Osteoblast (primary cell): ENCODE results near the gene BCAP31. TPM values are rescaled to one million over a fixed set of nuclear protein-coding genes. Genes with fewer than 3 reads are reported as not detected.
"Not testable (repeated sequence)": the region's sequence is repeated elsewhere in the genome, so short reads cannot be mapped to it uniquely, and the experiment has no call there.

Source experiments
- DNase-seq: peaks from one replicate; pipeline ENCODE4 v3.0.0; 2011; ENCODE audit warnings: low spot score, mixed read lengths; ENCODE audit not compliant: insufficient read length; ENCODE audit errors: missing footprints
- H2AFZ ChIP-seq: 2 replicates; pipeline ENCODE4 v1.6.0; 2011; ENCODE audit warnings: mild to moderate bottlenecking, low read length
- H3K27ac ChIP-seq: 2 replicates; pipeline ENCODE4 v1.5.1; 2011; ENCODE audit warnings: mild to moderate bottlenecking, low read depth, low read length, moderate library complexity
- H3K27me3 ChIP-seq: 2 replicates; pipeline ENCODE4 v1.6.0; 2012; ENCODE audit warnings: mild to moderate bottlenecking, control low read depth, inconsistent platforms, low read length, moderate library complexity; ENCODE audit not compliant: insufficient read depth
- H3K36me3 ChIP-seq: 2 replicates; pipeline ENCODE4 v1.5.1; 2011; ENCODE audit warnings: mild to moderate bottlenecking, low read length, control low read depth, moderate library complexity; ENCODE audit not compliant: insufficient read depth
- H3K4me1 ChIP-seq: 2 replicates; pipeline ENCODE4 v1.5.1; 2011; ENCODE audit warnings: mild to moderate bottlenecking, low read length, control low read depth, moderate library complexity; ENCODE audit not compliant: insufficient read depth
- H3K4me2 ChIP-seq: 2 replicates; pipeline ENCODE4 v1.6.0; 2011; ENCODE audit warnings: mild to moderate bottlenecking, low read length; ENCODE audit not compliant: insufficient read depth
- H3K4me3 ChIP-seq: fragments of 200-600 bp; sonication (generic); 3 replicates; pipeline ENCODE4 v1.5.1; 2012; ENCODE audit warnings: mild to moderate bottlenecking, low read length, inconsistent platforms; ENCODE audit not compliant: insufficient read depth
- H3K79me2 ChIP-seq: 2 replicates; pipeline ENCODE4 v1.6.0; 2012; ENCODE audit warnings: mild to moderate bottlenecking, low read length, control low read depth, inconsistent platforms; ENCODE audit not compliant: insufficient read depth
- H3K9me3 ChIP-seq: 2 replicates; pipeline ENCODE4 v1.5.1; 2011; ENCODE audit warnings: low read depth, low read length, control low read depth
- H4K20me1 ChIP-seq: 2 replicates; pipeline ENCODE4 v1.6.0; 2012; ENCODE audit warnings: mild to moderate bottlenecking, low read length, control low read depth; ENCODE audit not compliant: insufficient read depth
- total RNA-seq: library from RNA; depleted of rRNA; stranded (reverse); fragments of >200 nt; gene quantifications from 2 replicates; pipeline ENCODE4 v1.2.3, GENCODE V29; 2012
- TF ChIP-seq, protein P1 (sequence below): IDR thresholded peaks from 2 replicates; pipeline ENCODE4 v1.5.1; 2011; ENCODE audit warnings: mild to moderate bottlenecking, low read depth, low read length, moderate library complexity; ENCODE audit errors: extremely low read depth

BCAP31 gene
- total RNA-seq, 1 donor = 118 TPM

- Histone ChIP-seq H3K27ac (no peak overlapping the region), H3K27me3 (no peaks in the 10 kb centered on the region), H3K4me1 (no peaks in the 10 kb centered on the region), H3K4me3 (no peak overlapping the region), H3K79me2 (peaks cover 3% of the 10 kb centered on the region), H3K9me3 (no peaks in the 10 kb centered on the region), H2AFZ (no peak overlapping the region), H3K36me3 (no peaks in the 10 kb centered on the region), H3K4me2 (no peak overlapping the region), H4K20me1 (peaks cover 12% of the 10 kb centered on the region)
- TF ChIP-seq, protein P1, sequence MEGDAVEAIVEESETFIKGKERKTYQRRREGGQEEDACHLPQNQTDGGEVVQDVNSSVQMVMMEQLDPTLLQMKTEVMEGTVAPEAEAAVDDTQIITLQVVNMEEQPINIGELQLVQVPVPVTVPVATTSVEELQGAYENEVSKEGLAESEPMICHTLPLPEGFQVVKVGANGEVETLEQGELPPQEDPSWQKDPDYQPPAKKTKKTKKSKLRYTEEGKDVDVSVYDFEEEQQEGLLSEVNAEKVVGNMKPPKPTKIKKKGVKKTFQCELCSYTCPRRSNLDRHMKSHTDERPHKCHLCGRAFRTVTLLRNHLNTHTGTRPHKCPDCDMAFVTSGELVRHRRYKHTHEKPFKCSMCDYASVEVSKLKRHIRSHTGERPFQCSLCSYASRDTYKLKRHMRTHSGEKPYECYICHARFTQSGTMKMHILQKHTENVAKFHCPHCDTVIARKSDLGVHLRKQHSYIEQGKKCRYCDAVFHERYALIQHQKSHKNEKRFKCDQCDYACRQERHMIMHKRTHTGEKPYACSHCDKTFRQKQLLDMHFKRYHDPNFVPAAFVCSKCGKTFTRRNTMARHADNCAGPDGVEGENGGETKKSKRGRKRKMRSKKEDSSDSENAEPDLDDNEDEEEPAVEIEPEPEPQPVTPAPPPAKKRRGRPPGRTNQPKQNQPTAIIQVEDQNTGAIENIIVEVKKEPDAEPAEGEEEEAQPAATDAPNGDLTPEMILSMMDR = no peak
- DNase-seq = peak; percentile 48
Observed at GRCh38 chrX:153692611-153693156, 31.5 kb downstream of the BCAP31 start.

- Histone ChIP-seq H3K79me2 (peaks cover 3% of the 10 kb centered on the region), H2AFZ (no peak overlapping the region), H3K4me3 (no peak overlapping the region), H3K4me2 (no peak overlapping the region), H4K20me1 (peaks cover 12% of the 10 kb centered on the region), H3K27me3 (no peaks in the 10 kb centered on the region), H3K36me3 (no peaks in the 10 kb centered on the region), H3K4me1 (no peaks in the 10 kb centered on the region), H3K9me3 (no peaks in the 10 kb centered on the region), H3K27ac (no peak overlapping the region)
- DNase-seq = peak; percentile 79
- TF ChIP-seq, protein P1 = no peak
Observed at GRCh38 chrX:153692003-153692402, 32.2 kb downstream of the BCAP31 start.

DNA sequence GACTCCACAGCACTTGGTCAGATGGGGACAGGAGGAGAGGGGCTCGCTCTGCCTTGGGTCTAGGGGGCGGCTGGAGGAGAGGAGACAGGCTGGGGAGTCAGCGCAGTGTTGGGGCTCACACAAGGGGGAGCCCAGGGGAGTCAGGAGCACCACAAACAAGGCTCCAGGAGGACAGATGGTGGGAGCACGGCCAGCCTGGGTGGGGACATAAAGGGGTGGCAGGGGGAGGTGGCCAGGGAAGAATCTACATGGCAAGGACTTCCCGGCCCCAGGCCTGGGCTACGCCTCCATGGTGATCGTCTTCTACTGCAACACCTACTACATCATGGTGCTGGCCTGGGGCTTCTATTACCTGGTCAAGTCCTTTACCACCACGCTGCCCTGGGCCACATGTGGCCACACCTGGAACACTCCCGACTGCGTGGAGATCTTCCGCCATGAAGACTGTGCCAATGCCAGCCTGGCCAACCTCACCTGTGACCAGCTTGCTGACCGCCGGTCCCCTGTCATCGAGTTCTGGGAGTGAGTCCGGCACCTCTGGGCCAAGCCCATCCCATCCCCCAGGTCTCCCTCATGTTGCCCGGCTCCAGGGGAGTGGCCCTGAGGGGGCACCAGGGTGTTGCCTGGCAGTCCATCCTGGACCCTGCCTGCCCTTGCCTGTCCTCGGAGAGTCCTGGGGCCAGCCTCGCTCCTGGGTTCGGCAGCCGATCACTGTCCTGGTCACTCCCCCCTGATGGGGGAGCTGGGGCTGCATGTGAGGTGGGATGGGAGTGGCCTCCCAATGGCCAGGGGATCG lies 33.0 kb downstream of the BCAP31 start:
- not testable (repeated sequence) for H3K79me2 ChIP-seq, H3K4me2 ChIP-seq, H3K27me3 ChIP-seq, H3K36me3 ChIP-seq, H3K9me3 ChIP-seq, H3K4me1 ChIP-seq, H3K4me3 ChIP-seq, H3K27ac ChIP-seq, H2AFZ ChIP-seq, DNase-seq
- peaks cover 12% of the 10 kb centered on the region for H4K20me1 ChIP-seq

GRCh38 chrX:153690466-153690865 lies 33.7 kb downstream of the BCAP31 start:
- H3K4me2 ChIP-seq = no peak overlapping the region
- TF ChIP-seq, protein P1 = no peak

More at GRCh38 chrX:153690466-153690865, 33.7 kb downstream of the BCAP31 start:
- no peak overlapping the region for H3K27ac ChIP-seq
- no peak for DNase-seq
- no peaks in the 10 kb centered on the region for H3K27me3 ChIP-seq
- no peaks in the 10 kb centered on the region for H3K4me1 ChIP-seq
- peaks cover 12% of the 10 kb centered on the region for H4K20me1 ChIP-seq
- H3K4me3 ChIP-seq = no peak overlapping the region
- peaks cover 3% of the 10 kb centered on the region for H3K79me2 ChIP-seq
- H2AFZ ChIP-seq = no peak overlapping the region
- H3K36me3 ChIP-seq = no peaks in the 10 kb centered on the region
- no peaks in the 10 kb centered on the region for H3K9me3 ChIP-seq
